Activated CD4-positive, CD25-positive, alpha-beta regulatory T cell (primary cell): Measurements from ENCODE around the gene OR1Q1.
"Not testable (repeated sequence)": the region's sequence is repeated elsewhere in the genome, so short reads cannot be mapped to it uniquely, and the experiment has no call there.

Source experiments
- DNase-seq, 4 experiments: peaks; one replicate each; lab custom pipeline; 2025; lab: John Stamatoyannopoulos, UW

Gene OR1Q1

GRCh38 chr9:122614362-122614761 is at the start of gene OR1Q1:
TSS of gene OR1Q1 (plus strand) at chr9:122614738. CDS start at chr9:122614738, 0 bp downstream.
- no peak for DNase-seq

GRCh38 chr9:122567901-122568300 is 46.6 kb upstream of the OR1Q1 start:
- DNase-seq = no peak

- DNase-seq = no peak
Observed at GRCh38 chr9:122572456-122572855, 42.1 kb upstream of the OR1Q1 start.

GRCh38 chr9:122579874-122580273 is 34.7 kb upstream of the OR1Q1 start:
- DNase-seq = no peak

GRCh38 chr9:122580360-122580759 is 34.2 kb upstream of the OR1Q1 start:
- no peak for DNase-seq

GRCh38 chr9:122583284-122583683 is 31.3 kb upstream of the OR1Q1 start, which contains the start of gene OR1L8:
TSS of gene OR1L8 (minus strand) at chr9:122583384. CDS start at chr9:122568477, 14,907 bp downstream.
- DNase-seq = not testable (repeated sequence)

- no peak for DNase-seq
Observed at GRCh38 chr9:122605691-122606090, 8.8 kb upstream of the OR1Q1 start.

- no peak for DNase-seq
Observed at GRCh38 chr9:122606587-122606986, 8.0 kb upstream of the OR1Q1 start.

- no peak for DNase-seq
Observed at GRCh38 chr9:122609804-122610203, 4.7 kb upstream of the OR1Q1 start.

- no peak for DNase-seq
Observed at GRCh38 chr9:122619996-122620395, 5.5 kb downstream of the OR1Q1 start.

- DNase-seq = no peak
Observed at GRCh38 chr9:122642226-122642625, 27.7 kb downstream of the OR1Q1 start.

GRCh38 chr9:122656378-122656777 is 41.8 kb downstream of the OR1Q1 start:
- no peak for DNase-seq

- DNase-seq = no peak
Observed at GRCh38 chr9:122657527-122657926, 43.0 kb downstream of the OR1Q1 start, which contains the start of gene OR1B1. TSS of gene OR1B1 (minus strand) at chr9:122657627.

- no peak for DNase-seq
Observed at GRCh38 chr9:122661416-122661815, 46.9 kb downstream of the OR1Q1 start, which contains the start of gene OR1L1. TSS of gene OR1L1 (plus strand) at chr9:122661716. CDS start at chr9:122661716, 0 bp downstream.
